OCI-LY1 (cell line): ENCODE data around the gene KIF16B.

Source experiments
- EZH2 ChIP-seq: fragments of 200-600 bp; sonication (generic), shearing (Covaris generic); IDR thresholded peaks from 2 replicates; pipeline ENCODE4 v1.8.0; 2017; ENCODE audit warnings: borderline replicate concordance, mixed run types, mild to moderate bottlenecking, antibody characterized with exemption, low read length, moderate library complexity, mixed read lengths
- TF ChIP-seq, protein P1 (sequence below): fragments of 200-600 bp; sonication (generic), shearing (Covaris generic); IDR thresholded peaks from 2 replicates; pipeline ENCODE4 v1.5.1; 2017; ENCODE audit warnings: mild to moderate bottlenecking, antibody characterized with exemption, low read length, moderate library complexity, mixed read lengths

DNA sequence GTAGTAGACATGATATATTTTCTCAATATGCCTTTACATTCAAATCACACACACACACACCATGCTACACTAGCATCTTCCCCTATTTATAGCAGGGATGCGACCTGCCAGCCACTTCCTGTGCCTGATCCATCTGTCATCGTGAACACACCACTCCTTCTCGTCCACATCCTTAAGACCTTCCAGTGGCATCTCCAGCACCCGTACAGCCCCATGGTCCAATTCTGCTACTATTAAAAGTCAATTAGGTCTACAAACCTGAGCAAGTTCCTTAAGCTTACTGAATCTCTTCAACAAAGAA is 54.5 kb downstream of the KIF16B start:
- no peak for TF ChIP-seq EZH2
- TF ChIP-seq, protein P1, sequence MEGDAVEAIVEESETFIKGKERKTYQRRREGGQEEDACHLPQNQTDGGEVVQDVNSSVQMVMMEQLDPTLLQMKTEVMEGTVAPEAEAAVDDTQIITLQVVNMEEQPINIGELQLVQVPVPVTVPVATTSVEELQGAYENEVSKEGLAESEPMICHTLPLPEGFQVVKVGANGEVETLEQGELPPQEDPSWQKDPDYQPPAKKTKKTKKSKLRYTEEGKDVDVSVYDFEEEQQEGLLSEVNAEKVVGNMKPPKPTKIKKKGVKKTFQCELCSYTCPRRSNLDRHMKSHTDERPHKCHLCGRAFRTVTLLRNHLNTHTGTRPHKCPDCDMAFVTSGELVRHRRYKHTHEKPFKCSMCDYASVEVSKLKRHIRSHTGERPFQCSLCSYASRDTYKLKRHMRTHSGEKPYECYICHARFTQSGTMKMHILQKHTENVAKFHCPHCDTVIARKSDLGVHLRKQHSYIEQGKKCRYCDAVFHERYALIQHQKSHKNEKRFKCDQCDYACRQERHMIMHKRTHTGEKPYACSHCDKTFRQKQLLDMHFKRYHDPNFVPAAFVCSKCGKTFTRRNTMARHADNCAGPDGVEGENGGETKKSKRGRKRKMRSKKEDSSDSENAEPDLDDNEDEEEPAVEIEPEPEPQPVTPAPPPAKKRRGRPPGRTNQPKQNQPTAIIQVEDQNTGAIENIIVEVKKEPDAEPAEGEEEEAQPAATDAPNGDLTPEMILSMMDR = no peak
